Measurements from ENCODE around the gene MICAL3. TPM values are rescaled to one million over a fixed set of nuclear protein-coding genes. Genes with fewer than 3 reads are reported as not detected.

The MICAL3 gene
- total RNA-seq, 4 donors from 2014 or later, result 45.2 to 56.3 (median 46.3) TPM

- TF ChIP-seq POLR2A (IDR thresholded peaks at IDR 0.05), result no peak
- Histone ChIP-seq H3K4me3 (no peak overlapping the region), H3K36me3 (no peaks in the 10 kb centered on the region), H3K4me1 (peaks cover 0 to 76% (median 20%) of the 10 kb centered on the region in 4 donors), H3K9me3 (no peaks in the 10 kb centered on the region), H3K27ac (peak overlapping the region; percentile 25 to 89 (median 70)), H3K27me3 (no peaks in the 10 kb centered on the region)
- WGBS, 2 donors, result 59 to 69% methylated on average over 6 of the region's 6 CpGs
- no peak for DNase-seq (ENCODE audit: low spot score in 2 of 2)
Measured at GRCh38 chr22:17943533-17944249, 80.7 kb downstream of the MICAL3 start.

GRCh38 chr22:17942721-17943120, 81.6 kb downstream of the MICAL3 start:
- Histone ChIP-seq H3K36me3 (no peaks in the 10 kb centered on the region), H3K4me3 (no peak overlapping the region), H3K4me1 (peaks cover 0 to 83% (median 22%) of the 10 kb centered on the region in 4 donors), H3K9me3 (no peaks in the 10 kb centered on the region), H3K27me3 (no peaks in the 10 kb centered on the region), H3K27ac (peak overlapping the region in 3 of 4 donors; percentile 9 to 89 (median 79))
- DNase-seq (ENCODE audit: low spot score in 2 of 2), result no peak
- TF ChIP-seq EP300 (IDR thresholded peaks at IDR 0.05) (no peak), POLR2A (IDR thresholded peaks at IDR 0.05) (no peak), CTCF (IDR thresholded peaks at IDR 0.05) (no peak)
- WGBS, 2 donors, result 75 to 87% methylated on average over 8 of the region's 8 CpGs

DNA sequence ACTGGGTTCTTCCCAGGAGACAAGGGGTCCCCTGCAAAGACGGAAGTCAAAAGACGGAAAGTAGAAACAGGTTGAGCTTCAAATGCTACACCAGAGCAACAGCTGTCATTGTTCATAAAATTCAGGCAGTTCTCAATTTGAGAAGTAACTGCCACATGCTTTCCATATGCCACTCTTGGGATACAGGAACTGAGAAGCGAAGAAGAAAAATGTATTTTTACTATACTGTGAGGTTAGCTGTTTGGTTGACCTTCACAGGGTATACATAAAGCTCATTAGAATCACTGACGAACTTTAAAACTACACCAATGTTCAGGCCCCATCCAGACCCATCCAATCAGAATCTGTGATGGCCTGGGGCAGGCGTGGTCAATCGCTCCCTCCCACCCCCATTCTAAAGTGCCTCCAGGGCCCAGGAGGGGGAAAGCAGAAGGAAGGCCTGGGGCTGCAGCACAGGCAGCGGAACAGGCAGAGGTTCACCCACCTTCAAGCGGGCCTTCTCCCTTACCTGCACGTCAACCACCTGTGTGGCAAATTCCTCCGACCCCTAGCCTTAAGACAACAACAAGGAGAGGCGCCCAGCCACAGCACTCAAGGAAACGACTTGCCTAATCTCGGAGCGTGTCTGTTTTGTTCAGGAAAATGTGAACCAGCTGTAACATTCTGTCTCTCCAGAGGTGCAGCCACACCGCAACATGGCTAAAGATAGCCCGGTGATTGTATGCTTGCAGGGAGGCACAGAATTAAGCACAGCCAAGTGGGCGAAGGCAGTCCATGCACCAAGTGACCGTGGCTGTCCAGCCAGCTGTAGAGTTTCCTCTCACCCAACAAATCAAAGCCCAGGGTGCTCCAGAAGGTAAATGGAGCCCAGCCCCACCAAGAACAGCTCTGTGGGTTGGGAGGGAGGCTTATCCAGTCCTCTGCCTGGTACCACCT, 82.6 kb downstream of the MICAL3 start:
- Histone ChIP-seq H3K9me3 (no peaks in the 10 kb centered on the region), H3K4me3 (no peak overlapping the region), H3K4me1 (peaks cover 0 to 81% (median 20%) of the 10 kb centered on the region in 4 donors), H3K36me3 (no peaks in the 10 kb centered on the region), H3K27me3 (no peaks in the 10 kb centered on the region), H3K27ac (peak overlapping the region in 2 of 4 donors; percentile 79 to 89)
- WGBS, 2 donors, result 90 to 91% methylated on average over 18 of the region's 18 CpGs
- no peak for TF ChIP-seq POLR2A (IDR thresholded peaks at IDR 0.05)
- no peak for TF ChIP-seq CTCF (IDR thresholded peaks at IDR 0.05)
- TF ChIP-seq EP300 (IDR thresholded peaks at IDR 0.05), result no peak
- DNase-seq (ENCODE audit: low spot score in 2 of 2), result no peak

GRCh38 chr22:17939579-17939978, 84.8 kb downstream of the MICAL3 start:
- TF ChIP-seq POLR2A (IDR thresholded peaks at IDR 0.05), result no peak
- TF ChIP-seq EP300 (IDR thresholded peaks at IDR 0.05), result no peak
- TF ChIP-seq CTCF (IDR thresholded peaks at IDR 0.05), result no peak
- WGBS, 2 donors, result 95 to 99% methylated on average over 4 of the region's 4 CpGs
- H3K27me3 ChIP-seq, result no peaks in the 10 kb centered on the region
- H3K36me3 ChIP-seq, result no peaks in the 10 kb centered on the region
- peak overlapping the region in 1 of 4 donors; percentile 89 for H3K27ac ChIP-seq
- no peaks in the 10 kb centered on the region for H3K9me3 ChIP-seq
- no peak for DNase-seq (ENCODE audit: low spot score in 2 of 2)
- H3K4me3 ChIP-seq, result no peak overlapping the region
- peaks cover 0 to 59% (median 8%) of the 10 kb centered on the region in 4 donors for H3K4me1 ChIP-seq

DNA sequence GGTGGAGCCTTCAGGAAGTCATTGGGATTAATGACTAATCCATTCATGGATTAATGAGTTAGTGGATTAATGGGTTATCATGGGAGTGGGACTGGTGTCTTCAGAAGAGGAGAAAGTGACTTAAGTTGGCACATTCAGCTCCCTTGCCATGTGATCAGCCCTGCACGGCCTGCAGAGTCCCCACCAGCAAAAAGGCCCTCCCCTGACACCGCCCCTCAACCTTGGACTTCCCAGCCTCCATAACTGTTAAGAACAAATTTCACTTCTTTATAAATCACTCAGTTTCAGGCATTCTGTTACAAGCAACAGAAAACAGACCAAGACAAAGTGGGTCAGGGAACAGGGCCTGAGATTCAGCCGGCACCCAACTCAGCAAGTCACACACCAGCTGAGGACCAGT, 85.3 kb downstream of the MICAL3 start:
- Histone ChIP-seq H3K9me3 (no peaks in the 10 kb centered on the region), H3K27ac (peak overlapping the region in 1 of 4 donors; percentile 89), H3K27me3 (no peaks in the 10 kb centered on the region), H3K4me1 (peaks cover 0 to 54% (median 7%) of the 10 kb centered on the region in 4 donors), H3K36me3 (no peaks in the 10 kb centered on the region), H3K4me3 (no peak overlapping the region)
- TF ChIP-seq POLR2A (IDR thresholded peaks at IDR 0.05) (no peak), EP300 (IDR thresholded peaks at IDR 0.05) (no peak), CTCF (IDR thresholded peaks at IDR 0.05) (no peak)
- WGBS, 2 donors, result 81 to 86% methylated on average over 3 of the region's 3 CpGs
- DNase-seq (ENCODE audit: low spot score in 2 of 2), result no peak

All from tibial nerve (tissue), 4 donors.